HG03064 (cell line): ENCODE data around the gene OLAH.
A peak's percentile ranks its signal among the peaks of the same experiment; 100 is the strongest.

ENCODE experiments used
- ATAC-seq: cut with Tn5 transposase; IDR thresholded peaks from one replicate; pipeline ENCODE4 v1.9.1; 2021; ENCODE audit warnings: low read depth; ENCODE audit not compliant: unreplicated experiment

The OLAH gene

DNA sequence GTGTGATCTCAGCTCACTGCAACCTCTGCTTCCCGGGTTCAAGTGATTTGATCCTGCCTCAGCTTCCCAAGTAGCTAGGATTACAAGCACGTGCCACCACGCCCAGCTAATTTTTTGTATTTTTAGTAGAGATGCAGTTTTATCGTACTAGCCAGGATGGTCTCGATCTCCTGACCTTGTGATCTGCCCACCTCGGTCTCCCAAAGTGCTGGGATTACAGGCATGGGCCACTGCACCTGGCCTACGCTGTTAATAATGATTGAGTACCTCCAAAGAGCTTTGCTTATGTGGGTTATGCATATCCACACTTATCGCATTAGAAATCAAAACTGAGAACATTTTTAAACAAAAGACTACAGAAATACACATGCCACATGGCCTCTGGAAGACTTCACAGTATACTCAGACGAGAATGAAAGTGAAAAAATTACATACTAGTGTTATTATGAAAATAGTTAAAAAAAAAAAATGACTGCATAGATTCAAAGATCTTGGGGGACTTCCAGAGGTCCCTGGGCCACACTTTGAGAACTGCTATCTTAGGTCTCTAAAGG, 78.8 kb downstream of the OLAH start:
- ATAC-seq: peak; percentile 91
